Measurements from ENCODE around the gene KSR1.

The KSR1 gene

DNA sequence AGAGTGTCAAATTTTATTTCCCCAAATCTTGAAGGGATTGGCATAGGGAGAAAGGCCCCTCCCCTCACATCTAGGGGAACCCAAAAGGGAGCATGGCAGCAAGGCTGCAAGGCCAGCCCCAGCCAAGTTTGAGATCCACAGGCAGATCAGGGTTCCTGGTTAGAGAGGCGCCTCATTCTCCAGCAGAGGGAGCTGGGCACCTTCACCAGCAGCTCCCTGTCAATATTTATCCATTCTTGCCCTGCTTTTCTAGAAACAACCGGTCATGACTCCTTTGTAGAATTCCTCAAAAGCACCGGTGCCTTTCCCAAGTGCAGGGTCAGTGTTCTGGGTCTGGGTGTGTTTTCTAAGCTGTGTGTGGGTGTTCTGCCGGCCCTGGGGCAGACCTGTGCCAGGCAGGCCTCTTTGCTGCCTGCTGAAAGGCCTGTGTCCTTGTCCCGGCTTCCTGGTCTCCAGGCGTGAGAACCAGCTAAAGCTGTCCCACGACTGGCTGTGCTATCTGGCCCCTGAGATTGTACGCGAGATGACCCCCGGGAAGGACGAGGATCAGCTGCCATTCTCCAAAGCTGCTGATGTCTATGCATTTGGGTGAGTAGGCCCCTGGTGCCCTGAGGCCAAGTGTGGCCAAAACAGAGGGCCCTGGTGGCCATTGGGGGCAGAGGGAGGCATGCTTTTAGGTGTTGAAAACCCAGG lies 153.5 kb downstream of the KSR1 start:
- peak; percentile 83 for ATAC-seq
- TF ChIP-seq PPARA (CRISPR knock-in tag; IDR thresholded peaks at IDR 0.05; ENCODE audit: borderline replicate concordance) (no peak), ZC3H10 (CRISPR knock-in tag; IDR thresholded peaks at IDR 0.05) (no peak), RARB (CRISPR knock-in tag; IDR thresholded peaks at IDR 0.05) (no peak), ISL1 (CRISPR knock-in tag; IDR thresholded peaks at IDR 0.05) (no peak), SNAI2 (CRISPR knock-in tag; IDR thresholded peaks at IDR 0.05) (no peak), OSR1 (CRISPR knock-in tag; IDR thresholded peaks at IDR 0.05) (no peak), BACH2 (CRISPR knock-in tag; IDR thresholded peaks at IDR 0.05; ENCODE audit: borderline replicate concordance) (no peak), ZFP3 (CRISPR knock-in tag; IDR thresholded peaks at IDR 0.05) (no peak)
- TF ChIP-seq, protein P1, sequence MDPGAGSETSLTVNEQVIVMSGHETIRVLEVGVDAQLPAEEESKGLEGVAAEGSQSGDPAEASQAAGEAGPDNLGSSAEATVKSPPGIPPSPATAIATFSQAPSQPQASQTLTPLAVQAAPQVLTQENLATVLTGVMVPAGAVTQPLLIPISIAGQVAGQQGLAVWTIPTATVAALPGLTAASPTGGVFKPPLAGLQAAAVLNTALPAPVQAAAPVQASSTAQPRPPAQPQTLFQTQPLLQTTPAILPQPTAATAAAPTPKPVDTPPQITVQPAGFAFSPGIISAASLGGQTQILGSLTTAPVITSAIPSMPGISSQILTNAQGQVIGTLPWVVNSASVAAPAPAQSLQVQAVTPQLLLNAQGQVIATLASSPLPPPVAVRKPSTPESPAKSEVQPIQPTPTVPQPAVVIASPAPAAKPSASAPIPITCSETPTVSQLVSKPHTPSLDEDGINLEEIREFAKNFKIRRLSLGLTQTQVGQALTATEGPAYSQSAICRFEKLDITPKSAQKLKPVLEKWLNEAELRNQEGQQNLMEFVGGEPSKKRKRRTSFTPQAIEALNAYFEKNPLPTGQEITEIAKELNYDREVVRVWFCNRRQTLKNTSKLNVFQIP (CRISPR knock-in tag; IDR thresholded peaks at IDR 0.05; ENCODE audit: borderline replicate concordance, low read depth) = no peak

DNA sequence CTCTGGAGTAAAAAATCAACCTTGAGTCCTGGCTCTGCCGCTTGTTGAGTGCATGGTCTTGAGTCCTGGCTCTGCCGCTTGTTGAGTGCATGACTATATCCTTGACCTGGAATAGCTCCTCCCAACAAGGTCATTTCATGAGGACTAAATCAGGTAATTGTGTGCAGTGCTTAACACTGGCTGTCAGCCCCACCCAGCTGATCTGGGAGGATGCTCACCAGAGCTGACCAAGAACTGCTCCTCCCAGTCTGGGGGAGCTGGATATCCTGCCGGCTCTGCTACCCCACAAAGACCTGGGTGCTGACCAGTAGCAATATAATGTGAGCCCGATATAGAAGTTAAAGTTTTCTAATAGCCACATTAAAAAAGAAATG lies 154.0 kb downstream of the KSR1 start:
- TF ChIP-seq ARNTL (CRISPR knock-in tag; IDR thresholded peaks at IDR 0.05; ENCODE audit: borderline replicate concordance, low read depth) = no peak
- TF ChIP-seq, protein P1 (CRISPR knock-in tag; IDR thresholded peaks at IDR 0.05; ENCODE audit: borderline replicate concordance, low read depth) = no peak
- TF ChIP-seq, protein P2, sequence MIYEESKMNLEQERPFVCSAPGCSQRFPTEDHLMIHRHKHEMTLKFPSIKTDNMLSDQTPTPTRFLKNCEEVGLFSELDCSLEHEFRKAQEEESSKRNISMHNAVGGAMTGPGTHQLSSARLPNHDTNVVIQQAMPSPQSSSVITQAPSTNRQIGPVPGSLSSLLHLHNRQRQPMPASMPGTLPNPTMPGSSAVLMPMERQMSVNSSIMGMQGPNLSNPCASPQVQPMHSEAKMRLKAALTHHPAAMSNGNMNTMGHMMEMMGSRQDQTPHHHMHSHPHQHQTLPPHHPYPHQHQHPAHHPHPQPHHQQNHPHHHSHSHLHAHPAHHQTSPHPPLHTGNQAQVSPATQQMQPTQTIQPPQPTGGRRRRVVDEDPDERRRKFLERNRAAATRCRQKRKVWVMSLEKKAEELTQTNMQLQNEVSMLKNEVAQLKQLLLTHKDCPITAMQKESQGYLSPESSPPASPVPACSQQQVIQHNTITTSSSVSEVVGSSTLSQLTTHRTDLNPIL (CRISPR knock-in tag; IDR thresholded peaks at IDR 0.05; ENCODE audit: low read depth) = no peak
- no peak for TF ChIP-seq OSR1 (CRISPR knock-in tag; IDR thresholded peaks at IDR 0.05)
- TF ChIP-seq, protein P3, sequence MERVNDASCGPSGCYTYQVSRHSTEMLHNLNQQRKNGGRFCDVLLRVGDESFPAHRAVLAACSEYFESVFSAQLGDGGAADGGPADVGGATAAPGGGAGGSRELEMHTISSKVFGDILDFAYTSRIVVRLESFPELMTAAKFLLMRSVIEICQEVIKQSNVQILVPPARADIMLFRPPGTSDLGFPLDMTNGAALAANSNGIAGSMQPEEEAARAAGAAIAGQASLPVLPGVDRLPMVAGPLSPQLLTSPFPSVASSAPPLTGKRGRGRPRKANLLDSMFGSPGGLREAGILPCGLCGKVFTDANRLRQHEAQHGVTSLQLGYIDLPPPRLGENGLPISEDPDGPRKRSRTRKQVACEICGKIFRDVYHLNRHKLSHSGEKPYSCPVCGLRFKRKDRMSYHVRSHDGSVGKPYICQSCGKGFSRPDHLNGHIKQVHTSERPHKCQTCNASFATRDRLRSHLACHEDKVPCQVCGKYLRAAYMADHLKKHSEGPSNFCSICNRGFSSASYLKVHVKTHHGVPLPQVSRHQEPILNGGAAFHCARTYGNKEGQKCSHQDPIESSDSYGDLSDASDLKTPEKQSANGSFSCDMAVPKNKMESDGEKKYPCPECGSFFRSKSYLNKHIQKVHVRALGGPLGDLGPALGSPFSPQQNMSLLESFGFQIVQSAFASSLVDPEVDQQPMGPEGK (CRISPR knock-in tag; IDR thresholded peaks at IDR 0.05; ENCODE audit: borderline replicate concordance) = no peak
- TF ChIP-seq, protein P4, sequence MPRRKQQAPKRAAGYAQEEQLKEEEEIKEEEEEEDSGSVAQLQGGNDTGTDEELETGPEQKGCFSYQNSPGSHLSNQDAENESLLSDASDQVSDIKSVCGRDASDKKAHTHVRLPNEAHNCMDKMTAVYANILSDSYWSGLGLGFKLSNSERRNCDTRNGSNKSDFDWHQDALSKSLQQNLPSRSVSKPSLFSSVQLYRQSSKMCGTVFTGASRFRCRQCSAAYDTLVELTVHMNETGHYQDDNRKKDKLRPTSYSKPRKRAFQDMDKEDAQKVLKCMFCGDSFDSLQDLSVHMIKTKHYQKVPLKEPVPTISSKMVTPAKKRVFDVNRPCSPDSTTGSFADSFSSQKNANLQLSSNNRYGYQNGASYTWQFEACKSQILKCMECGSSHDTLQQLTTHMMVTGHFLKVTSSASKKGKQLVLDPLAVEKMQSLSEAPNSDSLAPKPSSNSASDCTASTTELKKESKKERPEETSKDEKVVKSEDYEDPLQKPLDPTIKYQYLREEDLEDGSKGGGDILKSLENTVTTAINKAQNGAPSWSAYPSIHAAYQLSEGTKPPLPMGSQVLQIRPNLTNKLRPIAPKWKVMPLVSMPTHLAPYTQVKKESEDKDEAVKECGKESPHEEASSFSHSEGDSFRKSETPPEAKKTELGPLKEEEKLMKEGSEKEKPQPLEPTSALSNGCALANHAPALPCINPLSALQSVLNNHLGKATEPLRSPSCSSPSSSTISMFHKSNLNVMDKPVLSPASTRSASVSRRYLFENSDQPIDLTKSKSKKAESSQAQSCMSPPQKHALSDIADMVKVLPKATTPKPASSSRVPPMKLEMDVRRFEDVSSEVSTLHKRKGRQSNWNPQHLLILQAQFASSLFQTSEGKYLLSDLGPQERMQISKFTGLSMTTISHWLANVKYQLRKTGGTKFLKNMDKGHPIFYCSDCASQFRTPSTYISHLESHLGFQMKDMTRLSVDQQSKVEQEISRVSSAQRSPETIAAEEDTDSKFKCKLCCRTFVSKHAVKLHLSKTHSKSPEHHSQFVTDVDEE (CRISPR knock-in tag; IDR thresholded peaks at IDR 0.05) = no peak
- no peak for TF ChIP-seq TCF4 (CRISPR knock-in tag; IDR thresholded peaks at IDR 0.05; ENCODE audit: borderline replicate concordance)
- no peak for TF ChIP-seq BACH2 (CRISPR knock-in tag; IDR thresholded peaks at IDR 0.05; ENCODE audit: borderline replicate concordance)
- TF ChIP-seq CSRNP3 (CRISPR knock-in tag; IDR thresholded peaks at IDR 0.05) = no peak
- TF ChIP-seq GLIS3 (CRISPR knock-in tag; IDR thresholded peaks at IDR 0.05) = no peak
- TF ChIP-seq ZNF565 (CRISPR knock-in tag; conservative IDR thresholded peaks at IDR 0.05; ENCODE audit: low read depth) = no peak
- no peak for TF ChIP-seq ZFP30 (CRISPR knock-in tag; IDR thresholded peaks at IDR 0.05)
- TF ChIP-seq RARB (CRISPR knock-in tag; IDR thresholded peaks at IDR 0.05) = no peak
- no peak for TF ChIP-seq CSDC2 (CRISPR knock-in tag; IDR thresholded peaks at IDR 0.05)
- no peak for ATAC-seq

Measured in SK-N-SH treated with all-trans-retinoic acid at 6 μM for 48 hours (cell line).